Femur (tissue), 1 donor: ENCODE results near the gene ZNG1B.
"Not testable (repeated sequence)": the region's sequence is repeated elsewhere in the genome, so short reads cannot be mapped to it uniquely, and the experiment has no call there.

Experiments used
- DNase-seq: peaks from one replicate; pipeline ENCODE4 v3.0.0-alpha.2; 2017

ZNG1B gene

GRCh38 chr2:113504081-113504480 lies 66.6 kb downstream of the ZNG1B start:
- DNase-seq, result peak; percentile 19

GRCh38 chr2:113507394-113508140 lies 70.1 kb downstream of the ZNG1B start:
- not testable (repeated sequence) for DNase-seq

- DNase-seq, result not testable (repeated sequence)
Observed at GRCh38 chr2:113508187-113508586, 70.7 kb downstream of the ZNG1B start.

GRCh38 chr2:113510913-113511312 lies 73.4 kb downstream of the ZNG1B start:
- DNase-seq, result not testable (repeated sequence)

- not testable (repeated sequence) for DNase-seq
Observed at GRCh38 chr2:113511859-113512258, 74.4 kb downstream of the ZNG1B start.

GRCh38 chr2:113515457-113515856 lies 78.0 kb downstream of the ZNG1B start:
- not testable (repeated sequence) for DNase-seq

- not testable (repeated sequence) for DNase-seq
Observed at GRCh38 chr2:113515995-113516394, 78.5 kb downstream of the ZNG1B start.

- not testable (repeated sequence) for DNase-seq
Observed at GRCh38 chr2:113517025-113517424, 79.5 kb downstream of the ZNG1B start.

- not testable (repeated sequence) for DNase-seq
Observed at GRCh38 chr2:113520837-113521236, 83.3 kb downstream of the ZNG1B start.

- DNase-seq, result not testable (repeated sequence)
Observed at GRCh38 chr2:113521492-113521891, 84.0 kb downstream of the ZNG1B start.

GRCh38 chr2:113524986-113525385 lies 87.5 kb downstream of the ZNG1B start:
- DNase-seq, result not testable (repeated sequence)

- DNase-seq, result not testable (repeated sequence)
Observed at GRCh38 chr2:113527350-113528045, 90.0 kb downstream of the ZNG1B start.

GRCh38 chr2:113528126-113528525 lies 90.6 kb downstream of the ZNG1B start:
- not testable (repeated sequence) for DNase-seq

- not testable (repeated sequence) for DNase-seq
Observed at GRCh38 chr2:113528904-113529303, 91.4 kb downstream of the ZNG1B start.

- DNase-seq, result not testable (repeated sequence)
Observed at GRCh38 chr2:113532991-113533390, 95.5 kb downstream of the ZNG1B start.

- DNase-seq, result not testable (repeated sequence)
Observed at GRCh38 chr2:113536573-113536972, 99.1 kb downstream of the ZNG1B start.

- DNase-seq, result not testable (repeated sequence)
Observed at GRCh38 chr2:113540834-113541203, 103.3 kb downstream of the ZNG1B start.

- DNase-seq, result peak; percentile 61
Observed at GRCh38 chr2:113541204-113541975, 103.9 kb downstream of the ZNG1B start.

GRCh38 chr2:113541976-113542485 lies 104.5 kb downstream of the ZNG1B start:
- peak; percentile 18 for DNase-seq

GRCh38 chr2:113542529-113542928 lies 105.0 kb downstream of the ZNG1B start:
- not testable (repeated sequence) for DNase-seq
